Measurements from ENCODE around the gene CYFIP1.

CYFIP1 gene

DNA sequence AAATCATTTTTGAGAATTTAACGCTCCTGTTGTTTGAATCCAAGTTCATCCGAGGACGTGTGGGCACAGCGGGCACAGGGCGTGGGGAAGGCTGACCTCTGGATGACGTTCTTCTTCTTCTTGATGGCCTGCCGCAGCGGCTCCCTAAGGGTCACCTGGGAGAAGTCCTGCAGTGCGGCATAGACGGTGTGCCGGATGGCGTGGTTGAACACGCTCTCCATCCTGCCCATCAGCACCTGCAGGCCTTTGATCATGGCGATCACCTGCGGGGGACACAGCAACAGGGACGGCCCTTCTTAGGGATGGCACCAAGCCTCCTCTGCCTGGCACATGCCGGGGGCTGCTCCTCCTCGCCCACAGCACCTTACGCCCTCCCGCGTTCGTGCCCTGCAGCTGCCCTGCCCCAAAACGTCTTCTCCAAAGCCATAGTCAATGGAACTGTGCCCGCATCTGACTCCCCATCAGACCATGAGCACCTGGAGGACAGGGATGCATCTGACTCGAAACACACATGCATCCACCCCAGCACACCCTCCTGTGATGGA is 61.5 kb downstream of the CYFIP1 start:
- Histone ChIP-seq H3K27me3 (ENCODE audit: low read length) (no peaks in the 10 kb centered on the region), H3K36me3 (ENCODE audit: low read length) (no peaks in the 10 kb centered on the region), H3K79me2 (ENCODE audit: insufficient read depth, low read length) (no peaks in the 10 kb centered on the region), H2AFZ (ENCODE audit: low read depth, low read length, severe bottlenecking) (no peak overlapping the region), H3K4me3 (ENCODE audit: insufficient read depth, low read length, poor library complexity, severe bottlenecking) (no peak overlapping the region), H3K9ac (ENCODE audit: low read length) (no peak overlapping the region), H3K9me2 (replicated peaks; ENCODE audit: insufficient read depth, low read length) (no peaks in the 10 kb centered on the region), H3K9me3 (ENCODE audit: insufficient read depth, low read length) (no peaks in the 10 kb centered on the region), H3K4me2 (ENCODE audit: low read depth, low read length, poor library complexity, severe bottlenecking) (no peak overlapping the region), H3K27ac (ENCODE audit: low read depth, low read length) (no peak overlapping the region), H4K20me1 (ENCODE audit: low read depth, low read length) (no peaks in the 10 kb centered on the region), H3F3A (ENCODE audit: insufficient read depth) (no peaks in the 10 kb centered on the region)
- TF ChIP-seq, protein P1, sequence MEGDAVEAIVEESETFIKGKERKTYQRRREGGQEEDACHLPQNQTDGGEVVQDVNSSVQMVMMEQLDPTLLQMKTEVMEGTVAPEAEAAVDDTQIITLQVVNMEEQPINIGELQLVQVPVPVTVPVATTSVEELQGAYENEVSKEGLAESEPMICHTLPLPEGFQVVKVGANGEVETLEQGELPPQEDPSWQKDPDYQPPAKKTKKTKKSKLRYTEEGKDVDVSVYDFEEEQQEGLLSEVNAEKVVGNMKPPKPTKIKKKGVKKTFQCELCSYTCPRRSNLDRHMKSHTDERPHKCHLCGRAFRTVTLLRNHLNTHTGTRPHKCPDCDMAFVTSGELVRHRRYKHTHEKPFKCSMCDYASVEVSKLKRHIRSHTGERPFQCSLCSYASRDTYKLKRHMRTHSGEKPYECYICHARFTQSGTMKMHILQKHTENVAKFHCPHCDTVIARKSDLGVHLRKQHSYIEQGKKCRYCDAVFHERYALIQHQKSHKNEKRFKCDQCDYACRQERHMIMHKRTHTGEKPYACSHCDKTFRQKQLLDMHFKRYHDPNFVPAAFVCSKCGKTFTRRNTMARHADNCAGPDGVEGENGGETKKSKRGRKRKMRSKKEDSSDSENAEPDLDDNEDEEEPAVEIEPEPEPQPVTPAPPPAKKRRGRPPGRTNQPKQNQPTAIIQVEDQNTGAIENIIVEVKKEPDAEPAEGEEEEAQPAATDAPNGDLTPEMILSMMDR (IDR thresholded peaks at IDR 0.05; ENCODE audit: insufficient read depth, low read length, poor library complexity, severe bottlenecking): no peak
- no peak for TF ChIP-seq EZH2phosphoT487 (conservative IDR thresholded peaks at IDR 0.05; ENCODE audit: low read length)

DNA sequence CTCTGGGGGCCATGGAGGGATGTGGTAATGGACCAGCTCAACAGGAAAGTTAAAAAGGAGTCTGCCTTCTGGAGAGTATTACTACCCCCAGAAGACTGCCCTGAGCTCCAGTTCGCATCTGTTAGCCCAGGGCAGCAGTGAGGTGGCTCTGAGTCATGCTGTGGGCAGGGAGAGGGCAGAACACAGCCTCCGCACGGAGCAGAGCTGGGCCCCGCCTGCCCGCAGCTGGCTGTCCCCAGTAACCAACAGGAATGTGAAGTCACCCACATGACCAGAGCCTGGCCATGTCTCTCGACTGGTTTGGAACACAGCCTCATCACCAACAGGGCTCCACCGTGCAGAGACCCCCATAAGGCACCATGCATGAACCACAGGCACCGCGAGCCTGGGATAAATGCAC is 62.1 kb downstream of the CYFIP1 start:
- Histone ChIP-seq H3K4me3 (ENCODE audit: insufficient read depth, low read length, poor library complexity, severe bottlenecking) (no peak overlapping the region), H3K9me3 (ENCODE audit: insufficient read depth, low read length) (no peaks in the 10 kb centered on the region), H3K27me3 (ENCODE audit: low read length) (no peaks in the 10 kb centered on the region), H3K79me2 (ENCODE audit: insufficient read depth, low read length) (no peaks in the 10 kb centered on the region), H3F3A (ENCODE audit: insufficient read depth) (no peaks in the 10 kb centered on the region), H3K9me2 (replicated peaks; ENCODE audit: insufficient read depth, low read length) (no peaks in the 10 kb centered on the region), H3K27ac (ENCODE audit: low read depth, low read length) (no peak overlapping the region), H2AFZ (ENCODE audit: low read depth, low read length, severe bottlenecking) (no peak overlapping the region), H3K36me3 (ENCODE audit: low read length) (no peaks in the 10 kb centered on the region), H3K9ac (ENCODE audit: low read length) (no peak overlapping the region), H3K4me2 (ENCODE audit: low read depth, low read length, poor library complexity, severe bottlenecking) (no peak overlapping the region), H4K20me1 (ENCODE audit: low read depth, low read length) (no peaks in the 10 kb centered on the region)
- no peak for TF ChIP-seq EZH2phosphoT487 (conservative IDR thresholded peaks at IDR 0.05; ENCODE audit: low read length)
- TF ChIP-seq, protein P1 (IDR thresholded peaks at IDR 0.05; ENCODE audit: insufficient read depth, low read length, poor library complexity, severe bottlenecking): no peak

DNA sequence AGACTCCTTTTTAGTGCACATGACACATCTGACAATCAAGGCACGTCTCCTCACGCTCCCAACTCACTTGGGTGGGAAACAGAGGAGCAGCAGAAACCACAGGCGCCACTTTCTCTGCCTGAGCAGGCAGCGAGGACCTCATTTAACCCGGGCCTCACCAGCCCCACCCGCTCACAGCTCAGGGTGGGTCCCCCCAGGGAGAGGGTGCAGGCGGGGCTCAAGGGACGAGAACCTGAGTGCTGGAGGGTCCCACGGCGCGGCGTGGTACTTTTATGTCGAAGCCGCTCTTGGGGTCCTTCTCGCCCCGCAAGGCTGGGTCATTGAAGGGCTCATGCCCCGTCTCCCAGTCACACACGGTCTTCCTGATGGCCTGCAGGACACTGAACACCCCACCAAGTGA is 62.6 kb downstream of the CYFIP1 start:
- no peak overlapping the region for H3K9ac ChIP-seq (ENCODE audit: low read length)
- no peaks in the 10 kb centered on the region for H3K9me2 ChIP-seq (replicated peaks; ENCODE audit: insufficient read depth, low read length)
- no peaks in the 10 kb centered on the region for H4K20me1 ChIP-seq (ENCODE audit: low read depth, low read length)
- H3K9me3 ChIP-seq (ENCODE audit: insufficient read depth, low read length): no peaks in the 10 kb centered on the region
- H3K79me2 ChIP-seq (ENCODE audit: insufficient read depth, low read length): no peaks in the 10 kb centered on the region
- H3F3A ChIP-seq (ENCODE audit: insufficient read depth): no peaks in the 10 kb centered on the region
- no peak overlapping the region for H2AFZ ChIP-seq (ENCODE audit: low read depth, low read length, severe bottlenecking)
- H3K4me2 ChIP-seq (ENCODE audit: low read depth, low read length, poor library complexity, severe bottlenecking): no peak overlapping the region
- H3K4me3 ChIP-seq (ENCODE audit: insufficient read depth, low read length, poor library complexity, severe bottlenecking): no peak overlapping the region
- H3K27me3 ChIP-seq (ENCODE audit: low read length): no peaks in the 10 kb centered on the region
- TF ChIP-seq, protein P1 (IDR thresholded peaks at IDR 0.05; ENCODE audit: insufficient read depth, low read length, poor library complexity, severe bottlenecking): no peak
- TF ChIP-seq EZH2phosphoT487 (conservative IDR thresholded peaks at IDR 0.05; ENCODE audit: low read length): no peak
- no peaks in the 10 kb centered on the region for H3K36me3 ChIP-seq (ENCODE audit: low read length)
- H3K27ac ChIP-seq (ENCODE audit: low read depth, low read length): no peak overlapping the region

Measured in SU-DHL-6 (cell line).